22Rv1 (cell line): ENCODE measurements around the gene DVL2.
"Not testable (repeated sequence)": the region's sequence is repeated elsewhere in the genome, so short reads cannot be mapped to it uniquely, and the experiment has no call there.

Experiments
- H3K27ac ChIP-seq: fragments of 450-650 bp; 2 replicates; pipeline ENCODE4 v1.5.1; 2017
- ZFX ChIP-seq: fragments of 450-650 bp; IDR thresholded peaks from 2 replicates; pipeline ENCODE4 v1.6.1; 2017; ENCODE audit warnings: antibody characterized with exemption, borderline replicate concordance
- TF ChIP-seq, protein P1 (sequence below): fragments of 450-650 bp; IDR thresholded peaks from 2 replicates; pipeline ENCODE4 v1.5.1; 2017; ENCODE audit warnings: mild to moderate bottlenecking

Gene DVL2

GRCh38 chr17:7186241-7186640, 48.1 kb downstream of the DVL2 start:
- TF ChIP-seq, protein P1, sequence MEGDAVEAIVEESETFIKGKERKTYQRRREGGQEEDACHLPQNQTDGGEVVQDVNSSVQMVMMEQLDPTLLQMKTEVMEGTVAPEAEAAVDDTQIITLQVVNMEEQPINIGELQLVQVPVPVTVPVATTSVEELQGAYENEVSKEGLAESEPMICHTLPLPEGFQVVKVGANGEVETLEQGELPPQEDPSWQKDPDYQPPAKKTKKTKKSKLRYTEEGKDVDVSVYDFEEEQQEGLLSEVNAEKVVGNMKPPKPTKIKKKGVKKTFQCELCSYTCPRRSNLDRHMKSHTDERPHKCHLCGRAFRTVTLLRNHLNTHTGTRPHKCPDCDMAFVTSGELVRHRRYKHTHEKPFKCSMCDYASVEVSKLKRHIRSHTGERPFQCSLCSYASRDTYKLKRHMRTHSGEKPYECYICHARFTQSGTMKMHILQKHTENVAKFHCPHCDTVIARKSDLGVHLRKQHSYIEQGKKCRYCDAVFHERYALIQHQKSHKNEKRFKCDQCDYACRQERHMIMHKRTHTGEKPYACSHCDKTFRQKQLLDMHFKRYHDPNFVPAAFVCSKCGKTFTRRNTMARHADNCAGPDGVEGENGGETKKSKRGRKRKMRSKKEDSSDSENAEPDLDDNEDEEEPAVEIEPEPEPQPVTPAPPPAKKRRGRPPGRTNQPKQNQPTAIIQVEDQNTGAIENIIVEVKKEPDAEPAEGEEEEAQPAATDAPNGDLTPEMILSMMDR: peak; percentile 35
- no peak for TF ChIP-seq ZFX
- H3K27ac ChIP-seq: no peak overlapping the region

DNA sequence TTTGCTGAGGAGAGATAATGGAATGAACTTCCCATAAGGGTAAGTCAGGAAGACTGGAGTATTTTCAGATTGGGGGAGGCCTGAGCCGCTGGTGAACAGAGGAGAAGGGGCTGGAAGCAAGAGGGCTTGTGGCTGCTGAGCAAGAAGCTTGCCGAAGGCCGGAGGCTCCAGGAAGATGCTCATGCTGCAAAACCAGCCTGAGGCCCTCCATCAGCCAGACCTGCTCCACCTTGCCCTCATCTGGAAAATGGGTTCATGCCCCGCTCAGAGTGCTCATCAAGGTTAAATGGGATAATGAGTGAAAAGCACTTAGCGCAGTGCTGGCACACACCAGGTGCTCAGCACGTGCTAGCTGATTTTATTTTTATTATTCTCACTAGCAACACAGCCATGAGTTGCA, 49.7 kb downstream of the DVL2 start:
- TF ChIP-seq ZFX: no peak
- TF ChIP-seq, protein P1: no peak
- H3K27ac ChIP-seq: no peak overlapping the region

- TF ChIP-seq ZFX: no peak
- TF ChIP-seq, protein P1: no peak
- H3K27ac ChIP-seq: no peak overlapping the region
Observed at GRCh38 chr17:7184091-7184488, 50.2 kb downstream of the DVL2 start.

DNA sequence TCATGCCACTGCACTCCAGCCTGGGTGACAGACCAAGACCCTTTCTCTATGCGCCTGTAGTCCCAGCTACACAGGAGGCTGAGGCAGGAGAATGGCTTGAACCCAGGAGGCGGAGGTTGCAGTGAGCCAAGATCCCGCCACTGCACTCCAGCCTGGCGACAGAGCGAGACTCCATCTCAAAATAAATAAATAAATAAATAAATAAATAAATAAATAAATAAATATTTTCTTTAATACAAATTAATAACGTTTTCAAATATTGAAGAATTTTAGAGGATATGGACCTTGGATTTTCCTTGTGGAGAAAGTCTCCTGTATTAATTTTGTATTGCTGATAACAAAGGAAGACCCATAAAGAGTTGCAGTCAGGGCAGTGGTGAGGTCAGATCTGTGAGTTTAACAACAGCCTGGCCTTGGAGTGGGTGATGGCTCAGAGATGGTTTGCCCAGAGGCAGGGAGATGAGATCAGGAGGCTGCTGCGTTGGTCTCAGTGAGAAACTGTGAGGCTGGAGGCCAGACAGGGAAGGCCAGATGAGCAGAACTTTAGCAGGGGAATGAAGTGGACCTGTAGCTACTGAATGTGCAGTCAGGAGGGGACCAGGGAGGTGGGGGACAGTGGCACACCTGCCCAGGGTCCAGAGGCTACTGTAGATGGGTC, 50.8 kb downstream of the DVL2 start:
- TF ChIP-seq ZFX: no peak
- TF ChIP-seq, protein P1: no peak
- H3K27ac ChIP-seq: no peak overlapping the region

DNA sequence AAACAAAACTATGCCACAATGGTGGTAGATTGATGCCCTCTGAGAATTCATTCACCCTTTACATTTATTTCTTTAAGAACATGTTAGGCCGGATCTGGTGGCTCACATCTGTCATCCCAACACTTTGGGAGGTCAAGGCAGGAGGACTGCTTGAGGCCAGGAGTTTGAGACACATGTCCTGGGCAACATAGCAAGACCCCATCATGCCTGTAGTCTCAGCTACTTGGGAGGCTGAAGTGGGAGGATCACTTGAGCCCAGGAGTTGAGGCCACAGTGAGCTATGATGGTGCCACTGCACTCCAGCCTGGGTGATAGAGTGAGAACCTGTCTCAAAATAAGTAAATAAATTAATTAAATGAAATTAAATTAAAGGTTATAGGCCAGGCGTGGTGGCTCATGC, 52.2 kb downstream of the DVL2 start:
- H3K27ac ChIP-seq: not testable (repeated sequence)

DNA sequence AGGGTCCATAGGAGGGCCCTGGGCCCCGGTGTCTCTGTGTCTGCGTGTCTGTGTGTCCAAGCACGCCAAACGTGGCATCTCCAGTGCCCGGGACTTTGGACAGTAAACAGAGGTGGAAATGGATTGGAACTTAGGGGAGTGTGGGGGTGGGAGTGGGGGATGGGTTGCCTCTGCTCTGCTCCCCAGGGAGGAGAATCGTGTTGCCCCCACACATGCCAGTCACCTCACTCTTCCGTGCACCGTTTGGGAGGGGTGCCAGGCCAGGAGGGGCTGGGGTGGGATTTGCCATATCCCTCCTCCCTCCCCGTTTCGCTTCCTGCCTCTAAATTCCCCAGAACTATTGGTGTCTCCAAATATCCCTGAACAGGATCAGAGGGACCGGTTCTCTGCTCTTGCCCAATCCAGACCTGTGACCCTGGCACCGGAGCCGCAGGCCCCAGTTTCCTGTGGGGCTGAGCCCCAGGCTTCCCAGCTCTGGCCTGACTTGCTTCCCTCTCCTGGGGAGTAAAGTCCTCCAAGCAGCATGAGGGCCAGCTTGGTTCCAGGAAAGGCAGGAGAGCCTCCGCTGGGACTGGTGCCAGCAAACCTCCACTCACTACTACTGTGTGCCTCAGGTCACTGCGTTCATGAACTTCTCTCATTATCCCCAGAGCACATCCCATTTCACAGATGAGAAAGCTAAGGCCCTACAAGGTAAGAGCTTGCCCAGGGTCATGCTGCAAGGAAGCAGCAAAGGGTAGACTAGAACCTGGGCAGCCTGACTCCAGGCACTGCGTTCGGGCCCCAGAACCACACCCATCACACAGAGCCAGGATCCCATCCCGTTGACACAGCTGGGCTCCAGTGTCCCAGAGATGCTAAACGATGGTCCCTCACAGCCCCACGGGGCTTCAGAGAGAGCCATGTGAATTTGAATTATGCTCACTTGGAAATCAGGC, 54.7 kb downstream of the DVL2 start, which contains the start of gene ASGR1:
ASGR1 (minus strand) TSS at position 54 of the 938 bp plus-strand sequence. CDS start 807 bp downstream, outside the sequence.
- TF ChIP-seq, protein P1: no peak
- TF ChIP-seq ZFX: no peak
- H3K27ac ChIP-seq: no peak within 1 kb of the TSS

- TF ChIP-seq ZFX: no peak
- TF ChIP-seq, protein P1: no peak
- H3K27ac ChIP-seq: no peak overlapping the region
Observed at GRCh38 chr17:7178973-7179316, 55.4 kb downstream of the DVL2 start.
